Cardiac muscle cell (in vitro differentiated cells and primary cell): Measurements from ENCODE around the gene HEATR3. TPM values are rescaled to one million over a fixed set of nuclear protein-coding genes. Genes with fewer than 3 reads are reported as not detected.
A peak's percentile ranks its signal among the peaks of the same experiment; 100 is the strongest.

Experiments
- DNase-seq, 2 donors: peaks; one replicate each; pipeline versions ENCODE4 v3.0.0 to v3.0.0-alpha.2; 2010 to 2017; ENCODE audit warnings: low read depth in 1 of 2, low spot score in 1 of 2
- H3K27ac ChIP-seq: fragments of 200-600 bp; sonication (generic); 2 replicates; pipeline ENCODE4 v1.5.1; 2016
- H3K27me3 ChIP-seq: fragments of 200-600 bp; sonication (generic); 2 replicates; pipeline ENCODE4 v1.6.0; 2016; ENCODE audit warnings: control low read depth
- H3K36me3 ChIP-seq: fragments of 200-600 bp; sonication (generic); 2 replicates; pipeline ENCODE4 v1.5.1; 2016; ENCODE audit warnings: control low read depth
- H3K4me1 ChIP-seq: fragments of 200-600 bp; sonication (generic); 2 replicates; pipeline ENCODE4 v1.8.1; 2017; ENCODE audit warnings: low read depth, mild to moderate bottlenecking, mixed run types
- H3K4me3 ChIP-seq: fragments of 200-600 bp; sonication (generic); 2 replicates; pipeline ENCODE4 v1.5.1; 2016; ENCODE audit warnings: mild to moderate bottlenecking
- H3K9me3 ChIP-seq: fragments of 200-600 bp; sonication (generic); 2 replicates; pipeline ENCODE4 v1.5.1; 2017; ENCODE audit warnings: low read depth, mild to moderate bottlenecking, control low read depth
- CTCF ChIP-seq: IDR thresholded peaks from 2 replicates; pipeline ENCODE4 v1.5.1; 2012; ENCODE audit warnings: low read depth, mild to moderate bottlenecking, low read length
- polyA plus RNA-seq: library from polyadenylated mRNA; unstranded; fragments of >200 nt; fragmentation: Nextera tagmentation; extraction: Ambion mirVana; gene quantifications from 2 replicates; pipeline ENCODE4 v1.2.1, GENCODE V29; 2016
- total RNA-seq: library from RNA; depleted of rRNA; stranded (reverse); fragments of >200 nt; gene quantifications from 2 replicates; pipeline ENCODE4 v1.2.3, GENCODE V29; 2016

HEATR3 gene
- total and polyA plus RNA-seq, 2 experiments from 2014 or later, result 10.7 to 23.9 TPM

GRCh38 chr16:50136399-50136798 lies 70.6 kb downstream of the HEATR3 start:
- H3K27me3 ChIP-seq, result no peaks in the 10 kb centered on the region
- peak; percentile 16 for TF ChIP-seq CTCF
- DNase-seq, result no peak
- H3K4me1 ChIP-seq, result no peaks in the 10 kb centered on the region
- no peaks in the 10 kb centered on the region for H3K9me3 ChIP-seq
- H3K36me3 ChIP-seq, result no peaks in the 10 kb centered on the region
- no peak overlapping the region for H3K27ac ChIP-seq
- no peak overlapping the region for H3K4me3 ChIP-seq

- no peak overlapping the region for H3K27ac ChIP-seq
- no peak overlapping the region for H3K4me3 ChIP-seq
- no peak for DNase-seq
- H3K36me3 ChIP-seq, result no peaks in the 10 kb centered on the region
- no peak for TF ChIP-seq CTCF
- no peaks in the 10 kb centered on the region for H3K9me3 ChIP-seq
- no peaks in the 10 kb centered on the region for H3K4me1 ChIP-seq
- H3K27me3 ChIP-seq, result no peaks in the 10 kb centered on the region
These were observed 71.5 kb downstream of the HEATR3 start for GRCh38 chr16:50137268-50137667.

GRCh38 chr16:50139580-50139979 lies 73.8 kb downstream of the HEATR3 start:
- no peaks in the 10 kb centered on the region for H3K9me3 ChIP-seq
- no peak overlapping the region for H3K4me3 ChIP-seq
- H3K27ac ChIP-seq, result no peak overlapping the region
- H3K4me1 ChIP-seq, result no peaks in the 10 kb centered on the region
- H3K27me3 ChIP-seq, result no peaks in the 10 kb centered on the region
- H3K36me3 ChIP-seq, result no peaks in the 10 kb centered on the region
- no peak for TF ChIP-seq CTCF
- DNase-seq, result no peak

GRCh38 chr16:50144211-50144610 lies 78.4 kb downstream of the HEATR3 start:
- Histone ChIP-seq H3K27me3 (no peaks in the 10 kb centered on the region), H3K27ac (no peak overlapping the region), H3K36me3 (no peaks in the 10 kb centered on the region), H3K4me1 (peaks cover 5% of the 10 kb centered on the region), H3K9me3 (no peaks in the 10 kb centered on the region), H3K4me3 (no peak overlapping the region)
- no peak for TF ChIP-seq CTCF
- no peak for DNase-seq

GRCh38 chr16:50146479-50147435 lies 81.0 kb downstream of the HEATR3 start:
- Histone ChIP-seq H3K27ac (peak overlapping the region; percentile 35), H3K9me3 (no peaks in the 10 kb centered on the region), H3K4me3 (no peak overlapping the region), H3K27me3 (no peaks in the 10 kb centered on the region), H3K36me3 (no peaks in the 10 kb centered on the region), H3K4me1 (peaks cover 5% of the 10 kb centered on the region)
- no peak for TF ChIP-seq CTCF
- peak in 1 of 2 donors; percentile 23 for DNase-seq
